ENCODE data around the gene ATP5MG. TPM values are rescaled to one million over a fixed set of nuclear protein-coding genes. Genes with fewer than 3 reads are reported as not detected.
"Not testable (repeated sequence)": the region's sequence is repeated elsewhere in the genome, so short reads cannot be mapped to it uniquely, and the experiment has no call there.

The ATP5MG gene
- total and polyA plus RNA-seq, 10 of the 15 experiments (the other 5 are each of a cell fraction or from before 2014, with no cell fraction given): 211 to 2,276 (median 633) TPM

GRCh38 chr11:118415739-118416068 lies 14.3 kb downstream of the ATP5MG start:
- Histone ChIP-seq H3K27me3 (replicated peaks in 1 of 2; ENCODE audit: control insufficient read depth in 2 of 2, insufficient read depth in 2 of 2, low read length in 1 of 2) (no peaks in the 10 kb centered on the region), H3K27ac (ENCODE audit: control insufficient read depth, insufficient read depth) (no peak overlapping the region), H3K4me2 (ENCODE audit: control insufficient read depth, insufficient read depth) (no peak overlapping the region), H4K20me1 (ENCODE audit: control insufficient read depth, insufficient read depth) (no peaks in the 10 kb centered on the region), H3K36me3 (ENCODE audit: control insufficient read depth in 2 of 2, insufficient read depth in 2 of 2, low read length in 1 of 2) (no peaks in the 10 kb centered on the region), H3K79me2 (ENCODE audit: control insufficient read depth, insufficient read depth, low read length) (no peaks in the 10 kb centered on the region), H3K4me3 (no peak overlapping the region), H3K9ac (ENCODE audit: control insufficient read depth, insufficient read depth, low read length) (no peak overlapping the region), H3K9me3 (replicated peaks; ENCODE audit: control insufficient read depth, insufficient read depth, low read length) (no peaks in the 10 kb centered on the region; the same call in 2 of the 3 replicates), H2AFZ (ENCODE audit: control insufficient read depth, low read depth, low read length) (no peak overlapping the region), H3K4me1 (ENCODE audit: control insufficient read depth, insufficient read depth, low read length) (peaks cover 8% of the 10 kb centered on the region)
- ChIA-PET SMC1A (ENCODE audit: uncharacterized antibody, unreplicated experiment) (interaction anchor here (0.8 kb wide), 1 partner anchor 75 kb away, joined by 3 read pairs; no protein-coding TSS in a partner anchor), CTCF (interaction anchor here (1.0 kb wide), 1 partner anchor 9 kb away, joined by 3 read pairs; no protein-coding TSS in a partner anchor), RAD21 (ENCODE audit: unreplicated experiment) (no interaction called here), POLR2A (no interaction called here)
- TF ChIP-seq CUX1 (IDR thresholded peaks at IDR 0.05; ENCODE audit: insufficient replicate concordance, low read depth, low read length) (no peak), ZBTB4 (CRISPR knock-in tag; IDR thresholded peaks at IDR 0.05) (no peak)
- BruUV-seq (replicated peaks): no TSS peak
- FAIRE-seq: no peak
- intact Hi-C loops (cut with micrococcal nuclease; ENCODE audit: unreplicated experiment): no loop called here
- no peak for DNase-seq (ENCODE audit: low read depth, low spot score)
- in situ Hi-C loops (cut with MboI): no loop called here
- no peak for ATAC-seq

- H3K4me3 ChIP-seq; H3K9me3 ChIP-seq (replicated peaks; ENCODE audit: control insufficient read depth, insufficient read depth, low read length); ATAC-seq; H3K27me3 ChIP-seq (replicated peaks in 1 of 2; ENCODE audit: control insufficient read depth in 2 of 2, insufficient read depth in 2 of 2, low read length in 1 of 2); H3K27ac ChIP-seq (ENCODE audit: control insufficient read depth, insufficient read depth); DNase-seq (ENCODE audit: low read depth, low spot score); FAIRE-seq; H3K9ac ChIP-seq (ENCODE audit: control insufficient read depth, insufficient read depth, low read length); H3K36me3 ChIP-seq (ENCODE audit: control insufficient read depth in 2 of 2, insufficient read depth in 2 of 2, low read length in 1 of 2); in situ Hi-C loops (cut with MboI); intact Hi-C loops (cut with micrococcal nuclease; ENCODE audit: unreplicated experiment); H4K20me1 ChIP-seq (ENCODE audit: control insufficient read depth, insufficient read depth); RAD21 ChIA-PET (ENCODE audit: unreplicated experiment); H2AFZ ChIP-seq (ENCODE audit: control insufficient read depth, low read depth, low read length); POLR2A ChIA-PET; BruUV-seq (replicated peaks); H3K79me2 ChIP-seq (ENCODE audit: control insufficient read depth, insufficient read depth, low read length); CTCF ChIA-PET; H3K4me2 ChIP-seq (ENCODE audit: control insufficient read depth, insufficient read depth); SMC1A ChIA-PET (ENCODE audit: uncharacterized antibody, unreplicated experiment); H3K4me1 ChIP-seq (ENCODE audit: control insufficient read depth, insufficient read depth, low read length): not testable (repeated sequence)
Observed at GRCh38 chr11:118416900-118417299, 15.5 kb downstream of the ATP5MG start.

Measured in GM12878 (cell line).